GM12878 (cell line): Measurements from ENCODE around the gene CDKL4. TPM values are rescaled to one million over a fixed set of nuclear protein-coding genes. Genes with fewer than 3 reads are reported as not detected.

Experiments used
- ATAC-seq: fragments of 200-7000 bp; cut with Tn5 transposase; 3 replicates; pipeline ENCODE4 v1.9.1; 2020; ENCODE audit warnings: mild to moderate bottlenecking, moderate library complexity
- BruUV-seq: library from RNA; stranded (reverse); fragments of 400-500 nt; replicated peaks from 2 replicates; lab custom pipeline; 2021; lab: Mats Ljungman, UMichigan
- CTCF ChIA-PET: fragments of 300-600 bp; sonication (Branson Sonifier 250); formaldehyde crosslinking; extraction: SDS; loops from one replicate; lab custom pipeline; 2021; ENCODE audit warnings: inconsistent platforms; lab: Yijun Ruan, JAX
- POLR2A ChIA-PET: fragments of 350-600 bp; formaldehyde crosslinking; extraction: SDS; loops from one replicate; lab custom pipeline; 2021; ENCODE audit warnings: inconsistent platforms; lab: Charles Lee
- RAD21 ChIA-PET: fragments of 300-600 bp; sonication (Branson Sonifier 250); formaldehyde crosslinking; loops from one replicate; lab custom pipeline; 2023; ENCODE audit warnings: antibody characterized with exemption; ENCODE audit not compliant: unreplicated experiment; lab: Charles Lee
- SMC1A ChIA-PET: fragments of 300-600 bp; sonication (Branson Sonifier 250); formaldehyde crosslinking; loops from one replicate; lab custom pipeline; 2023; ENCODE audit not compliant: unreplicated experiment, uncharacterized antibody; lab: Charles Lee
- DNase-seq: peaks from one replicate; pipeline ENCODE4 v3.0.0-alpha.2; 2011; ENCODE audit warnings: low read depth, low spot score
- FAIRE-seq: peaks from 3 replicates; lab custom pipeline; 2011; peaks lifted over from hg19 to GRCh38; lab: Jason Lieb, UNC
- H2AFZ ChIP-seq: 2 replicates; pipeline ENCODE4 v1.6.0; 2011; ENCODE audit warnings: low read depth, low read length, control low read depth; ENCODE audit not compliant: control insufficient read depth
- H3K27ac ChIP-seq: 2 replicates; pipeline ENCODE4 v1.5.1; 2011; ENCODE audit warnings: control low read depth; ENCODE audit not compliant: control insufficient read depth, insufficient read depth
- H3K27me3 ChIP-seq, 2 experiments: replicated peaks in 1 of 2; 2 replicates each; pipeline versions ENCODE4 v1.6.0 to v1.6.1; 2011; ENCODE audit warnings: low read length in 1 of 2; ENCODE audit not compliant: control insufficient read depth in 2 of 2, insufficient read depth in 2 of 2
- H3K36me3 ChIP-seq, 2 experiments: 2 replicates each; pipeline ENCODE4 v1.5.1; 2011; ENCODE audit warnings: low read length in 1 of 2; ENCODE audit not compliant: control insufficient read depth in 2 of 2, insufficient read depth in 2 of 2
- H3K4me1 ChIP-seq: 2 replicates; pipeline ENCODE4 v1.6.1; 2011; ENCODE audit warnings: mild to moderate bottlenecking, low read length, moderate library complexity, mixed read lengths; ENCODE audit not compliant: control insufficient read depth, insufficient read depth
- H3K4me2 ChIP-seq: 2 replicates; pipeline ENCODE4 v1.6.0; 2011; ENCODE audit warnings: control low read depth; ENCODE audit not compliant: control insufficient read depth, insufficient read depth
- H3K4me3 ChIP-seq: fragments of 200-600 bp; sonication (generic); 2 replicates; pipeline ENCODE4 v1.5.1; 2016
- H3K79me2 ChIP-seq: 2 replicates; pipeline ENCODE4 v1.6.0; 2011; ENCODE audit warnings: low read length; ENCODE audit not compliant: control insufficient read depth, insufficient read depth
- H3K9ac ChIP-seq: 2 replicates; pipeline ENCODE4 v1.8.0; 2011; ENCODE audit warnings: low read length, control low read depth, mixed read lengths; ENCODE audit not compliant: control insufficient read depth, insufficient read depth
- H3K9me3 ChIP-seq: replicated peaks from 3 replicates; pipeline ENCODE4 v1.5.1; 2011; ENCODE audit warnings: mild to moderate bottlenecking, low read length; ENCODE audit not compliant: control insufficient read depth, insufficient read depth
- H4K20me1 ChIP-seq: 2 replicates; pipeline ENCODE4 v1.6.0; 2011; ENCODE audit not compliant: control insufficient read depth, insufficient read depth
- CBFB ChIP-seq: IDR thresholded peaks from 2 replicates; pipeline ENCODE4 v1.6.1; 2016; ENCODE audit warnings: antibody characterized with exemption, low read depth
- CREB1 ChIP-seq: IDR thresholded peaks from 2 replicates; pipeline ENCODE4 v1.6.1; 2012; ENCODE audit warnings: low read depth, mild to moderate bottlenecking, inconsistent platforms
- FOXK2 ChIP-seq: fragments of 450-650 bp; IDR thresholded peaks from 2 replicates; pipeline ENCODE4 v1.6.1; 2017; ENCODE audit warnings: mild to moderate bottlenecking, moderate library complexity
- FOXM1 ChIP-seq: IDR thresholded peaks from 2 replicates; pipeline ENCODE4 v1.6.1; 2012; ENCODE audit warnings: low read depth, mild to moderate bottlenecking, inconsistent platforms, low read length, moderate library complexity
- HDAC2 ChIP-seq: fragments of 200-600 bp; sonication (generic); IDR thresholded peaks from 2 replicates; pipeline ENCODE4 v1.6.1; 2017
- IKZF1 ChIP-seq: fragments of 450-650 bp; conservative IDR thresholded peaks from 2 replicates; pipeline ENCODE4 v1.6.1; 2017; ENCODE audit warnings: antibody characterized with exemption, mild to moderate bottlenecking
- NR2C1 ChIP-seq: fragments of 450-650 bp; IDR thresholded peaks from 2 replicates; pipeline ENCODE4 v1.6.1; 2017; ENCODE audit warnings: antibody characterized with exemption, mild to moderate bottlenecking, moderate library complexity
- POU2F2 ChIP-seq: IDR thresholded peaks from 3 replicates; pipeline ENCODE4 v1.6.1; 2011; ENCODE audit warnings: low read depth, mild to moderate bottlenecking, low read length, borderline replicate concordance
- RBBP5 ChIP-seq: fragments of 200-600 bp; sonication (generic); conservative IDR thresholded peaks from 2 replicates; pipeline ENCODE4 v1.6.1; 2016
- RUNX3 ChIP-seq: IDR thresholded peaks from 2 replicates; pipeline ENCODE4 v1.6.1; 2012; ENCODE audit warnings: low read length, inconsistent platforms
- SIN3A ChIP-seq: IDR thresholded peaks from 2 replicates; pipeline ENCODE4 v1.6.1; 2012; ENCODE audit warnings: low read depth, low read length, improper control_type of control experiment
- STAT1 ChIP-seq: fragments of 450-650 bp; conservative IDR thresholded peaks from 2 replicates; pipeline ENCODE4 v1.6.1; 2014; ENCODE audit warnings: antibody characterized with exemption, mild to moderate bottlenecking
- STAT3 ChIP-seq: IDR thresholded peaks from 2 replicates; pipeline ENCODE4 v1.6.1; 2011; ENCODE audit warnings: low read depth, low read length, improper control_type of control experiment
- TARDBP ChIP-seq: IDR thresholded peaks from 2 replicates; pipeline ENCODE4 v1.6.1; 2016; ENCODE audit warnings: borderline replicate concordance
- WGBS: methylation state at CpG from one replicate; pipeline ENCODE4 v1.1.6; 2016; ENCODE audit warnings: low lambda C conversion rate; ENCODE audit not compliant: insufficient replicate concordance, insufficient coverage; ENCODE audit errors: missing lambda C conversion rate; 5-methylcytosine and 5-hydroxymethylcytosine counted together
- in situ Hi-C: fragments of 300-500 bp; cut with MboI; formaldehyde crosslinking; loops from 9 replicates; pipeline ENCODE4 v1.14.3; 2018; ENCODE audit warnings: mixed read lengths
- intact Hi-C: fragments of 100-400 bp; cut with micrococcal nuclease; formaldehyde crosslinking; loops from one replicate; pipeline ENCODE4 v1.14.2; 2022; ENCODE audit not compliant: unreplicated experiment
- polyA plus RNA-seq, 11 experiments: library from polyadenylated mRNA; depleted of rRNA in 4 of 11; unstranded in 6 of 11; stranded (reverse) in 5 of 11; fragments of >200 nt; fragmentation: Nextera tagmentation in 4 of 11; fragmentation: Illumina TruSeq in 1 of 11; extraction: Ambion mirVana in 4 of 11; extraction: Trizol in 1 of 11; gene quantifications; 1 replicate in 1 of 11; 2 replicates in 10 of 11; pipeline versions ENCODE4 v1.2.1 to v1.2.3, GENCODE V29; 2011 to 2016; ENCODE audit warnings: inconsistent platforms in 2 of 11, missing spikeins in 2 of 11, low read depth in 1 of 11
- total RNA-seq, 4 experiments: library from RNA; depleted of rRNA in 3 of 4; stranded (reverse); fragments of >200 nt in 3 of 4; fragmentation: Illumina TruSeq in 1 of 4; extraction: Trizol in 1 of 4; gene quantifications; 2 replicates each; pipeline versions ENCODE4 v1.2.1 to v1.2.3, GENCODE V29; 2013 to 2021
- TF ChIP-seq, protein P1 (sequence below): fragments of 450-650 bp; IDR thresholded peaks from 2 replicates; pipeline ENCODE4 v1.6.1; 2017; ENCODE audit warnings: mild to moderate bottlenecking, low read depth, inconsistent platforms; ENCODE audit not compliant: poor library complexity, severe bottlenecking
- TF ChIP-seq, protein P2 (sequence below): fragments of 450-650 bp; IDR thresholded peaks from 2 replicates; pipeline ENCODE4 v1.6.1; 2017; ENCODE audit warnings: borderline replicate concordance
- TF ChIP-seq, protein P3 (sequence below): fragments of 450-650 bp; IDR thresholded peaks from 2 replicates; pipeline ENCODE4 v1.6.1; 2016; ENCODE audit warnings: mild to moderate bottlenecking, moderate library complexity, borderline replicate concordance

The CDKL4 gene
- total and polyA plus RNA-seq, 10 of the 15 experiments (the other 5 are each of a cell fraction or from before 2014, with no cell fraction given) = not detected

DNA sequence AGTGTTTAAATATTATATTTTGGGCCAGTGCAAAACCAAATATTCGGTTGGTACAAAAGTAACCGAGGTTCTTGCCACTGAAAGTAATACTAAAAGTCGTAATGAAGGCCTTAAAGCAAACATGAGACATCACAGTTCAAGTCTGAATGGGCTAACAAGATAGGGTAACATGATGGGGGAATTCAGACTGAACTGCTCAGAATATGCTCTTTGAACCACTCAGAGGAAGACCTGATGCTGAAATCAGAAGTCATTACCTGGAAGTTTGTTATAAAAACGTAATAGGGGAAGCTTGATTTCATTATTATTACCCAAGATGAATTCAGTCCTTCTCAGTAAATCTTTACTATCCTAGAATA, 26.6 kb downstream of the CDKL4 start (continued):
- TF ChIP-seq, protein P1, sequence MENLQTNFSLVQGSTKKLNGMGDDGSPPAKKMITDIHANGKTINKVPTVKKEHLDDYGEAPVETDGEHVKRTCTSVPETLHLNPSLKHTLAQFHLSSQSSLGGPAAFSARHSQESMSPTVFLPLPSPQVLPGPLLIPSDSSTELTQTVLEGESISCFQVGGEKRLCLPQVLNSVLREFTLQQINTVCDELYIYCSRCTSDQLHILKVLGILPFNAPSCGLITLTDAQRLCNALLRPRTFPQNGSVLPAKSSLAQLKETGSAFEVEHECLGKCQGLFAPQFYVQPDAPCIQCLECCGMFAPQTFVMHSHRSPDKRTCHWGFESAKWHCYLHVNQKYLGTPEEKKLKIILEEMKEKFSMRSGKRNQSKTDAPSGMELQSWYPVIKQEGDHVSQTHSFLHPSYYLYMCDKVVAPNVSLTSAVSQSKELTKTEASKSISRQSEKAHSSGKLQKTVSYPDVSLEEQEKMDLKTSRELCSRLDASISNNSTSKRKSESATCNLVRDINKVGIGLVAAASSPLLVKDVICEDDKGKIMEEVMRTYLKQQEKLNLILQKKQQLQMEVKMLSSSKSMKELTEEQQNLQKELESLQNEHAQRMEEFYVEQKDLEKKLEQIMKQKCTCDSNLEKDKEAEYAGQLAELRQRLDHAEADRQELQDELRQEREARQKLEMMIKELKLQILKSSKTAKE = no peak
- TF ChIP-seq, protein P2, sequence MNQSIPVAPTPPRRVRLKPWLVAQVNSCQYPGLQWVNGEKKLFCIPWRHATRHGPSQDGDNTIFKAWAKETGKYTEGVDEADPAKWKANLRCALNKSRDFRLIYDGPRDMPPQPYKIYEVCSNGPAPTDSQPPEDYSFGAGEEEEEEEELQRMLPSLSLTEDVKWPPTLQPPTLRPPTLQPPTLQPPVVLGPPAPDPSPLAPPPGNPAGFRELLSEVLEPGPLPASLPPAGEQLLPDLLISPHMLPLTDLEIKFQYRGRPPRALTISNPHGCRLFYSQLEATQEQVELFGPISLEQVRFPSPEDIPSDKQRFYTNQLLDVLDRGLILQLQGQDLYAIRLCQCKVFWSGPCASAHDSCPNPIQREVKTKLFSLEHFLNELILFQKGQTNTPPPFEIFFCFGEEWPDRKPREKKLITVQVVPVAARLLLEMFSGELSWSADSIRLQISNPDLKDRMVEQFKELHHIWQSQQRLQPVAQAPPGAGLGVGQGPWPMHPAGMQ = no peak
- no peak for TF ChIP-seq STAT3
- no peak for TF ChIP-seq STAT1
- TF ChIP-seq SIN3A = no peak
- no peak for TF ChIP-seq RBBP5
- TF ChIP-seq, all 136 proteins: peak for 0

DNA sequence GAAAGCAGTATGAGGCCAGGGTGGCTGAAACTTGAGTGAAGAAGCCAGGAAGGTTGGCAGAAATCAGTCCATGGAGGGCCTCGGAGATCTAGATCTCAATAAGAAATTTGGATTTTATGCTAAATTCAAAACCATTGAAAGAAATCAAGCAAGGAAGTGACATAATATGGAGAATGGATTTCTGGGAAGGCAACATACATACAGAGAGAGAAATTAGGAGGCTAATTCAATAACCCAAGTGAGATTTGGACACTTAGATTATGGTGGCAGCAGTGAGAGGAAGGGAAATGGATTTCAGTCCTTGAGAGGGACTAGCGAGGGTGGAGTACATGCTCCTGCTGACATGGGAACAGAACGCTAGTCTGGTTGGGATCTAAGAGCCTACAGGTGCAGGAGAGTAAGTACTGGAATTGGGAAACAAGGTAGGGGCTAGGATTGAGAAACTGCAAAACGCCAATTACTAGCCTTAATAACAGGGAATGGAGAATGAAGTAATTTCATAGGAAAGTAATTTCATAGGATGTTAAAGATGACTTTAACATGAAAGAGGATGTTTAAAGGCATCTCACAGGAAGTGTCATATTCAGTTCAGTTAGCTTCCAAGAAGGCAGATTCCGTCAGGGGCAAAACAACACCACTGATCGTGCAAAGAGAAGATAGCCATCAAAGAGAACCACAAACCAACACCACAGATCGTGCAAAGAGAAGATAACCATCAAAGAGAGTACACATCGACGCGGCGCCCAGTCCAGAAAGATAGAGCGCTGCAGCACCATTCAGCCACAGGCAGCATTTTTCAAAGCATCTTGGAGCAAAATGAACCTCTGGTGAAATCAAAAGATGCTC, 27.2 kb downstream of the CDKL4 start:
- H3K27me3 ChIP-seq = no peaks in the 10 kb centered on the region
- H3K4me2 ChIP-seq = no peak overlapping the region
- in situ Hi-C loops = no loop called here
- WGBS = 57% methylated on average over 12 of the region's 12 CpGs
- no TSS peak for BruUV-seq
- ChIA-PET CTCF (no interaction called here), POLR2A (no interaction called here), SMC1A (no interaction called here), RAD21 (no interaction called here)
- H3K4me3 ChIP-seq = no peak overlapping the region
- no peaks in the 10 kb centered on the region for H3K9me3 ChIP-seq
- H3K4me1 ChIP-seq = no peaks in the 10 kb centered on the region
- no peaks in the 10 kb centered on the region for H3K36me3 ChIP-seq
- DNase-seq (no peak), FAIRE-seq (no peak), ATAC-seq (no peak)
- H3K79me2 ChIP-seq = no peaks in the 10 kb centered on the region
- H2AFZ ChIP-seq = peak overlapping the region; percentile 34
- H4K20me1 ChIP-seq = no peaks in the 10 kb centered on the region
- no peak overlapping the region for H3K27ac ChIP-seq
- no peak overlapping the region for H3K9ac ChIP-seq
- intact Hi-C loops = no loop called here
- TF ChIP-seq RUNX3 = peak; percentile 95
- TF ChIP-seq TARDBP = no peak
- no peak for TF ChIP-seq IKZF1
- TF ChIP-seq CBFB = peak; percentile 34; the same call in 1 of the 2 replicates
- TF ChIP-seq POU2F2 = no peak
- TF ChIP-seq NR2C1 = no peak
- TF ChIP-seq CREB1 = no peak
- TF ChIP-seq FOXM1 = peak; percentile 77
- TF ChIP-seq SIN3A = no peak
- no peak for TF ChIP-seq HDAC2
- TF ChIP-seq FOXK2 = no peak
- TF ChIP-seq, protein P3, sequence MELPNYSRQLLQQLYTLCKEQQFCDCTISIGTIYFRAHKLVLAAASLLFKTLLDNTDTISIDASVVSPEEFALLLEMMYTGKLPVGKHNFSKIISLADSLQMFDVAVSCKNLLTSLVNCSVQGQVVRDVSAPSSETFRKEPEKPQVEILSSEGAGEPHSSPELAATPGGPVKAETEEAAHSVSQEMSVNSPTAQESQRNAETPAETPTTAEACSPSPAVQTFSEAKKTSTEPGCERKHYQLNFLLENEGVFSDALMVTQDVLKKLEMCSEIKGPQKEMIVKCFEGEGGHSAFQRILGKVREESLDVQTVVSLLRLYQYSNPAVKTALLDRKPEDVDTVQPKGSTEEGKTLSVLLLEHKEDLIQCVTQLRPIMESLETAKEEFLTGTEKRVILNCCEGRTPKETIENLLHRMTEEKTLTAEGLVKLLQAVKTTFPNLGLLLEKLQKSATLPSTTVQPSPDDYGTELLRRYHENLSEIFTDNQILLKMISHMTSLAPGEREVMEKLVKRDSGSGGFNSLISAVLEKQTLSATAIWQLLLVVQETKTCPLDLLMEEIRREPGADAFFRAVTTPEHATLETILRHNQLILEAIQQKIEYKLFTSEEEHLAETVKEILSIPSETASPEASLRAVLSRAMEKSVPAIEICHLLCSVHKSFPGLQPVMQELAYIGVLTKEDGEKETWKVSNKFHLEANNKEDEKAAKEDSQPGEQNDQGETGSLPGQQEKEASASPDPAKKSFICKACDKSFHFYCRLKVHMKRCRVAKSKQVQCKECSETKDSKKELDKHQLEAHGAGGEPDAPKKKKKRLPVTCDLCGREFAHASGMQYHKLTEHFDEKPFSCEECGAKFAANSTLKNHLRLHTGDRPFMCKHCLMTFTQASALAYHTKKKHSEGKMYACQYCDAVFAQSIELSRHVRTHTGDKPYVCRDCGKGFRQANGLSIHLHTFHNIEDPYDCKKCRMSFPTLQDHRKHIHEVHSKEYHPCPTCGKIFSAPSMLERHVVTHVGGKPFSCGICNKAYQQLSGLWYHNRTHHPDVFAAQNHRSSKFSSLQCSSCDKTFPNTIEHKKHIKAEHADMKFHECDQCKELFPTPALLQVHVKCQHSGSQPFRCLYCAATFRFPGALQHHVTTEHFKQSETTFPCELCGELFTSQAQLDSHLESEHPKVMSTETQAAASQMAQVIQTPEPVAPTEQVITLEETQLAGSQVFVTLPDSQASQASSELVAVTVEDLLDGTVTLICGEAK = no peak
